ENCODE measurements around the gene THSD7A. TPM values are rescaled to one million over a fixed set of nuclear protein-coding genes. Genes with fewer than 3 reads are reported as not detected.
A peak's percentile ranks its signal among the peaks of the same experiment; 100 is the strongest.

THSD7A gene
- total and polyA plus RNA-seq, 10 of the 15 experiments (the other 5 are each of a cell fraction or from before 2014, with no cell fraction given): 0.03 to 0.09 (median 0.03) TPM; not detected in 7

GRCh38 chr7:11471255-11471654 lies 360.7 kb downstream of the THSD7A start:
- Histone ChIP-seq H2AFZ (ENCODE audit: control insufficient read depth, low read depth, low read length) (no peak overlapping the region), H3K27ac (ENCODE audit: control insufficient read depth, insufficient read depth) (no peak overlapping the region), H3K4me2 (ENCODE audit: control insufficient read depth, insufficient read depth) (no peak overlapping the region), H3K4me1 (ENCODE audit: control insufficient read depth, insufficient read depth, low read length) (no peaks in the 10 kb centered on the region), H3K4me3 (no peak overlapping the region), H3K79me2 (ENCODE audit: control insufficient read depth, insufficient read depth, low read length) (no peaks in the 10 kb centered on the region), H3K27me3 (replicated peaks in 1 of 2; ENCODE audit: control insufficient read depth in 2 of 2, insufficient read depth in 2 of 2, low read length in 1 of 2) (no peaks in the 10 kb centered on the region), H4K20me1 (ENCODE audit: control insufficient read depth, insufficient read depth) (no peaks in the 10 kb centered on the region), H3K36me3 (ENCODE audit: control insufficient read depth in 2 of 2, insufficient read depth in 2 of 2, low read length in 1 of 2) (no peaks in the 10 kb centered on the region), H3K9ac (ENCODE audit: control insufficient read depth, insufficient read depth, low read length) (no peak overlapping the region), H3K9me3 (replicated peaks; ENCODE audit: control insufficient read depth, insufficient read depth, low read length) (no peaks in the 10 kb centered on the region)
- ATAC-seq (no peak), DNase-seq (ENCODE audit: low read depth, low spot score) (no peak), FAIRE-seq (no peak)
- TF ChIP-seq NFIC (IDR thresholded peaks at IDR 0.05; ENCODE audit: low read depth, low read length) (no peak), ZNF384 (IDR thresholded peaks at IDR 0.05; ENCODE audit: borderline replicate concordance, low read depth, low read length) (no peak)
- TF ChIP-seq, protein P1, sequence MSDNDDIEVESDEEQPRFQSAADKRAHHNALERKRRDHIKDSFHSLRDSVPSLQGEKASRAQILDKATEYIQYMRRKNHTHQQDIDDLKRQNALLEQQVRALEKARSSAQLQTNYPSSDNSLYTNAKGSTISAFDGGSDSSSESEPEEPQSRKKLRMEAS (IDR thresholded peaks at IDR 0.05; ENCODE audit: low read depth, low read length): no peak
- 7% methylated on average over 1 of the region's 1 CpG for WGBS (ENCODE audit: insufficient coverage, insufficient replicate concordance, low lambda C conversion rate, missing lambda C conversion rate)
- no TSS peak for BruUV-seq (replicated peaks)
- intact Hi-C loops (cut with micrococcal nuclease; ENCODE audit: unreplicated experiment): no loop called here
- CTCF ChIA-PET: no interaction called here
- in situ Hi-C loops (cut with MboI): no loop called here
- POLR2A ChIA-PET: no interaction called here
- SMC1A ChIA-PET (ENCODE audit: uncharacterized antibody, unreplicated experiment): interaction anchor here (1.2 kb wide), 1 partner anchor 14 kb away, joined by 5 read pairs; no protein-coding TSS in a partner anchor
- RAD21 ChIA-PET (ENCODE audit: unreplicated experiment): no interaction called here

- H3K9ac ChIP-seq (ENCODE audit: control insufficient read depth, insufficient read depth, low read length): no peak overlapping the region
- H3K9me3 ChIP-seq (replicated peaks; ENCODE audit: control insufficient read depth, insufficient read depth, low read length): no peaks in the 10 kb centered on the region
- ChIA-PET CTCF (no interaction called here), SMC1A (ENCODE audit: uncharacterized antibody, unreplicated experiment) (no interaction called here), POLR2A (no interaction called here), RAD21 (ENCODE audit: unreplicated experiment) (no interaction called here)
- BruUV-seq (replicated peaks): no TSS peak
- no peak overlapping the region for H3K4me2 ChIP-seq (ENCODE audit: control insufficient read depth, insufficient read depth)
- WGBS (ENCODE audit: insufficient coverage, insufficient replicate concordance, low lambda C conversion rate, missing lambda C conversion rate): 17% methylated on average over 3 of the region's 3 CpGs
- no peaks in the 10 kb centered on the region for H3K79me2 ChIP-seq (ENCODE audit: control insufficient read depth, insufficient read depth, low read length)
- H3K27ac ChIP-seq (ENCODE audit: control insufficient read depth, insufficient read depth): no peak overlapping the region
- no peak overlapping the region for H3K4me3 ChIP-seq
- ATAC-seq (no peak), DNase-seq (ENCODE audit: low read depth, low spot score) (no peak), FAIRE-seq (peak; percentile 52)
- H3K4me1 ChIP-seq (ENCODE audit: control insufficient read depth, insufficient read depth, low read length): no peaks in the 10 kb centered on the region
- H3K36me3 ChIP-seq (ENCODE audit: control insufficient read depth in 2 of 2, insufficient read depth in 2 of 2, low read length in 1 of 2): no peaks in the 10 kb centered on the region
- intact Hi-C loops (cut with micrococcal nuclease; ENCODE audit: unreplicated experiment): no loop called here
- no peak overlapping the region for H2AFZ ChIP-seq (ENCODE audit: control insufficient read depth, low read depth, low read length)
- H4K20me1 ChIP-seq (ENCODE audit: control insufficient read depth, insufficient read depth): no peaks in the 10 kb centered on the region
- no peaks in the 10 kb centered on the region for H3K27me3 ChIP-seq (replicated peaks in 1 of 2; ENCODE audit: control insufficient read depth in 2 of 2, insufficient read depth in 2 of 2, low read length in 1 of 2)
- in situ Hi-C loops (cut with MboI): no loop called here
- TF ChIP-seq EGR1 (IDR thresholded peaks at IDR 0.05; ENCODE audit: borderline replicate concordance in 1 of 2, low read depth in 2 of 2, low read length in 2 of 2) (no peak), E2F8 (IDR thresholded peaks at IDR 0.05; ENCODE audit: low read depth, partially characterized antibody) (no peak)
- TF ChIP-seq, protein P2, sequence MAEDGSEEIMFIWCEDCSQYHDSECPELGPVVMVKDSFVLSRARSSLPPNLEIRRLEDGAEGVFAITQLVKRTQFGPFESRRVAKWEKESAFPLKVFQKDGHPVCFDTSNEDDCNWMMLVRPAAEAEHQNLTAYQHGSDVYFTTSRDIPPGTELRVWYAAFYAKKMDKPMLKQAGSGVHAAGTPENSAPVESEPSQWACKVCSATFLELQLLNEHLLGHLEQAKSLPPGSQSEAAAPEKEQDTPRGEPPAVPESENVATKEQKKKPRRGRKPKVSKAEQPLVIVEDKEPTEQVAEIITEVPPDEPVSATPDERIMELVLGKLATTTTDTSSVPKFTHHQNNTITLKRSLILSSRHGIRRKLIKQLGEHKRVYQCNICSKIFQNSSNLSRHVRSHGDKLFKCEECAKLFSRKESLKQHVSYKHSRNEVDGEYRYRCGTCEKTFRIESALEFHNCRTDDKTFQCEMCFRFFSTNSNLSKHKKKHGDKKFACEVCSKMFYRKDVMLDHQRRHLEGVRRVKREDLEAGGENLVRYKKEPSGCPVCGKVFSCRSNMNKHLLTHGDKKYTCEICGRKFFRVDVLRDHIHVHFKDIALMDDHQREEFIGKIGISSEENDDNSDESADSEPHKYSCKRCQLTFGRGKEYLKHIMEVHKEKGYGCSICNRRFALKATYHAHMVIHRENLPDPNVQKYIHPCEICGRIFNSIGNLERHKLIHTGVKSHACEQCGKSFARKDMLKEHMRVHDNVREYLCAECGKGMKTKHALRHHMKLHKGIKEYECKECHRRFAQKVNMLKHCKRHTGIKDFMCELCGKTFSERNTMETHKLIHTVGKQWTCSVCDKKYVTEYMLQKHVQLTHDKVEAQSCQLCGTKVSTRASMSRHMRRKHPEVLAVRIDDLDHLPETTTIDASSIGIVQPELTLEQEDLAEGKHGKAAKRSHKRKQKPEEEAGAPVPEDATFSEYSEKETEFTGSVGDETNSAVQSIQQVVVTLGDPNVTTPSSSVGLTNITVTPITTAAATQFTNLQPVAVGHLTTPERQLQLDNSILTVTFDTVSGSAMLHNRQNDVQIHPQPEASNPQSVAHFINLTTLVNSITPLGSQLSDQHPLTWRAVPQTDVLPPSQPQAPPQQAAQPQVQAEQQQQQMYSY (CRISPR knock-in tag; IDR thresholded peaks at IDR 0.05): no peak
- TF ChIP-seq, protein P3, sequence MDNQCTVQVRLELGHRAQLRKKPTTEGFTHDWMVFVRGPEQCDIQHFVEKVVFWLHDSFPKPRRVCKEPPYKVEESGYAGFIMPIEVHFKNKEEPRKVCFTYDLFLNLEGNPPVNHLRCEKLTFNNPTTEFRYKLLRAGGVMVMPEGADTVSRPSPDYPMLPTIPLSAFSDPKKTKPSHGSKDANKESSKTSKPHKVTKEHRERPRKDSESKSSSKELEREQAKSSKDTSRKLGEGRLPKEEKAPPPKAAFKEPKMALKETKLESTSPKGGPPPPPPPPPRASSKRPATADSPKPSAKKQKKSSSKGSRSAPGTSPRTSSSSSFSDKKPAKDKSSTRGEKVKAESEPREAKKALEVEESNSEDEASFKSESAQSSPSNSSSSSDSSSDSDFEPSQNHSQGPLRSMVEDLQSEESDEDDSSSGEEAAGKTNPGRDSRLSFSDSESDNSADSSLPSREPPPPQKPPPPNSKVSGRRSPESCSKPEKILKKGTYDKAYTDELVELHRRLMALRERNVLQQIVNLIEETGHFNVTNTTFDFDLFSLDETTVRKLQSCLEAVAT (IDR thresholded peaks at IDR 0.05): no peak
These were observed 362.8 kb downstream of the THSD7A start for GRCh38 chr7:11469028-11469745.
